SK-N-SH (cell line): ENCODE results near the gene MAP4K3. TPM values are rescaled to one million over a fixed set of nuclear protein-coding genes. Genes with fewer than 3 reads are reported as not detected.

Experiments
- FOXM1 ChIP-seq: IDR thresholded peaks from 2 replicates; pipeline ENCODE4 v1.4.0; 2012; ENCODE audit warnings: low read depth, mild to moderate bottlenecking
- JUND ChIP-seq: IDR thresholded peaks from 2 replicates; pipeline ENCODE4 v1.4.0; 2012
- MEF2A ChIP-seq: IDR thresholded peaks from 2 replicates; pipeline ENCODE4 v1.4.0; 2012; ENCODE audit warnings: low read depth, borderline replicate concordance
- MXI1 ChIP-seq: IDR thresholded peaks from 2 replicates; pipeline ENCODE4 v1.6.1; 2012; ENCODE audit warnings: mild to moderate bottlenecking, low read depth, low read length, improper control_type of control experiment
- NFIC ChIP-seq: IDR thresholded peaks from 2 replicates; pipeline ENCODE4 v1.4.0; 2012; ENCODE audit warnings: borderline replicate concordance
- POLR2AphosphoS5 ChIP-seq: IDR thresholded peaks from 2 replicates; pipeline ENCODE4 v1.6.1; 2012; ENCODE audit warnings: low read depth, low read length
- RFX5 ChIP-seq: IDR thresholded peaks from 2 replicates; pipeline ENCODE4 v1.6.1; 2012; ENCODE audit warnings: mild to moderate bottlenecking, improper control_type of control experiment, low read length
- RXRA ChIP-seq: IDR thresholded peaks from 2 replicates; pipeline ENCODE4 v1.4.0; 2012; ENCODE audit warnings: low read depth, mild to moderate bottlenecking, borderline replicate concordance
- SMC3 ChIP-seq: IDR thresholded peaks from 2 replicates; pipeline ENCODE4 v1.6.1; 2012; ENCODE audit warnings: low read depth, low read length, improper control_type of control experiment
- TAF1 ChIP-seq: IDR thresholded peaks from 2 replicates; pipeline ENCODE4 v1.6.1; 2012; ENCODE audit warnings: low read depth, mild to moderate bottlenecking, low read length, moderate library complexity, borderline replicate concordance
- polyA plus RNA-seq, 3 experiments: library from polyadenylated mRNA; depleted of rRNA; stranded (reverse); fragments of >200 nt; gene quantifications; 2 replicates each; pipeline ENCODE4 v1.2.3, GENCODE V29; 2012
- TF ChIP-seq, protein P1 (sequence below): IDR thresholded peaks from 2 replicates; pipeline ENCODE4 v1.4.0; 2012; ENCODE audit warnings: low read depth, borderline replicate concordance
- TF ChIP-seq, protein P2 (sequence below): IDR thresholded peaks from 2 replicates; pipeline ENCODE4 v1.4.0; 2012; ENCODE audit warnings: low read depth
- TF ChIP-seq, protein P3 (sequence below): IDR thresholded peaks from 2 replicates; pipeline ENCODE4 v1.4.0; 2012; ENCODE audit warnings: low read depth, borderline replicate concordance
- TF ChIP-seq, protein P4 (sequence below): IDR thresholded peaks from 2 replicates; pipeline ENCODE4 v1.6.1; 2012; ENCODE audit warnings: mild to moderate bottlenecking, low read depth, low read length, moderate library complexity
- TF ChIP-seq, protein P5 (sequence below): fragments of 200-600 bp; sonication (generic); IDR thresholded peaks from 2 replicates; pipeline ENCODE4 v1.6.1; 2017; ENCODE audit warnings: antibody characterized with exemption, mild to moderate bottlenecking, moderate library complexity

Gene MAP4K3
- polyA plus RNA-seq, 1 of the 3 experiments (the other 2 are of a cell fraction), result 8.8 TPM

DNA sequence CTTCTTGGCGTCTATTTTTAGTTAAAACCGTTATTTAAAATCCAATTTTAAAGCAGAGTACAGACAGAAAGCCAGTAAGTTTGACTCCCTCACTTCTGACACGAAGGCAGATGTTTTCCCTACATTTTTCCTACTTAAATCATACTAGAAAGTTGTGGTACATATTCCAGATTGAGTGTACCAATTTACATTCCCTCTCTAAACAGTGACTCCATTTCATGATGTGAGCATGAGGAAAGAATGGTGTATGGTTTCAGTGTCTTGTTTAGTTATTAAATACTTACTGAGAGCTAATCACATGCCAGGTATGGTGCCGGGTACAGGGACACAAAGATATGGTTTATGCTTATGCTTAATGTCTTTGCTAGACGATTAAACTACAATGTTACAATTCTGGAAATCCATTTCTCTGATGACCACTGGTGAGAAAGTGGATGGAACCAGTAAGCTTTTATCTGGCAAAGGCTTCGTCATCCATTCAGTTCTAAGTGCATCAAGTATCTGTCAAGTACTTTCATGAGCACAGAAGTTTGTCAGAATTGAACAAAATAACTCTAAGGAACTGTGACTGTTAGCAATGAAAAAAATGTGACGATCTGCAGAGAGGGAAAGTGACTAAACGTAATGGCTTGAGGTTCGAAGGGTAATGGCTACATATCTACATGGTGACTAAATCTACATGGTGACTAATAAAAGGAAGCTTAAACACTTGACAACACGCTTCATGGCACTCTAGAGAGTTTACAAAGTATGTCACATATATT lies 25.7 kb downstream of the MAP4K3 start (continued):
- TF ChIP-seq, protein P1, sequence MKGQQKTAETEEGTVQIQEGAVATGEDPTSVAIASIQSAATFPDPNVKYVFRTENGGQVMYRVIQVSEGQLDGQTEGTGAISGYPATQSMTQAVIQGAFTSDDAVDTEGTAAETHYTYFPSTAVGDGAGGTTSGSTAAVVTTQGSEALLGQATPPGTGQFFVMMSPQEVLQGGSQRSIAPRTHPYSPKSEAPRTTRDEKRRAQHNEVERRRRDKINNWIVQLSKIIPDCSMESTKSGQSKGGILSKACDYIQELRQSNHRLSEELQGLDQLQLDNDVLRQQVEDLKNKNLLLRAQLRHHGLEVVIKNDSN, result no peak
- TF ChIP-seq RFX5 (no peak), RXRA (peak; percentile 35; the same call in 1 of the 2 replicates), NFIC (peak; percentile 30; the same call in 1 of the 2 replicates), MEF2A (0 out of 2 replicates have a peak, but pooled peaks have one; percentile 19), FOXM1 (peak; percentile 48; the same call in 1 of the 2 replicates), MXI1 (no peak), POLR2AphosphoS5 (no peak), JUND (peak; percentile 89), TAF1 (no peak), SMC3 (no peak)
- TF ChIP-seq, protein P2, sequence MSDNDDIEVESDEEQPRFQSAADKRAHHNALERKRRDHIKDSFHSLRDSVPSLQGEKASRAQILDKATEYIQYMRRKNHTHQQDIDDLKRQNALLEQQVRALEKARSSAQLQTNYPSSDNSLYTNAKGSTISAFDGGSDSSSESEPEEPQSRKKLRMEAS, result no peak; the same call in 1 of the 2 replicates
- TF ChIP-seq, protein P3, sequence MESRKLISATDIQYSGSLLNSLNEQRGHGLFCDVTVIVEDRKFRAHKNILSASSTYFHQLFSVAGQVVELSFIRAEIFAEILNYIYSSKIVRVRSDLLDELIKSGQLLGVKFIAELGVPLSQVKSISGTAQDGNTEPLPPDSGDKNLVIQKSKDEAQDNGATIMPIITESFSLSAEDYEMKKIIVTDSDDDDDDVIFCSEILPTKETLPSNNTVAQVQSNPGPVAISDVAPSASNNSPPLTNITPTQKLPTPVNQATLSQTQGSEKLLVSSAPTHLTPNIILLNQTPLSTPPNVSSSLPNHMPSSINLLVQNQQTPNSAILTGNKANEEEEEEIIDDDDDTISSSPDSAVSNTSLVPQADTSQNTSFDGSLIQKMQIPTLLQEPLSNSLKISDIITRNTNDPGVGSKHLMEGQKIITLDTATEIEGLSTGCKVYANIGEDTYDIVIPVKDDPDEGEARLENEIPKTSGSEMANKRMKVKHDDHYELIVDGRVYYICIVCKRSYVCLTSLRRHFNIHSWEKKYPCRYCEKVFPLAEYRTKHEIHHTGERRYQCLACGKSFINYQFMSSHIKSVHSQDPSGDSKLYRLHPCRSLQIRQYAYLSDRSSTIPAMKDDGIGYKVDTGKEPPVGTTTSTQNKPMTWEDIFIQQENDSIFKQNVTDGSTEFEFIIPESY, result no peak
- TF ChIP-seq, protein P4, sequence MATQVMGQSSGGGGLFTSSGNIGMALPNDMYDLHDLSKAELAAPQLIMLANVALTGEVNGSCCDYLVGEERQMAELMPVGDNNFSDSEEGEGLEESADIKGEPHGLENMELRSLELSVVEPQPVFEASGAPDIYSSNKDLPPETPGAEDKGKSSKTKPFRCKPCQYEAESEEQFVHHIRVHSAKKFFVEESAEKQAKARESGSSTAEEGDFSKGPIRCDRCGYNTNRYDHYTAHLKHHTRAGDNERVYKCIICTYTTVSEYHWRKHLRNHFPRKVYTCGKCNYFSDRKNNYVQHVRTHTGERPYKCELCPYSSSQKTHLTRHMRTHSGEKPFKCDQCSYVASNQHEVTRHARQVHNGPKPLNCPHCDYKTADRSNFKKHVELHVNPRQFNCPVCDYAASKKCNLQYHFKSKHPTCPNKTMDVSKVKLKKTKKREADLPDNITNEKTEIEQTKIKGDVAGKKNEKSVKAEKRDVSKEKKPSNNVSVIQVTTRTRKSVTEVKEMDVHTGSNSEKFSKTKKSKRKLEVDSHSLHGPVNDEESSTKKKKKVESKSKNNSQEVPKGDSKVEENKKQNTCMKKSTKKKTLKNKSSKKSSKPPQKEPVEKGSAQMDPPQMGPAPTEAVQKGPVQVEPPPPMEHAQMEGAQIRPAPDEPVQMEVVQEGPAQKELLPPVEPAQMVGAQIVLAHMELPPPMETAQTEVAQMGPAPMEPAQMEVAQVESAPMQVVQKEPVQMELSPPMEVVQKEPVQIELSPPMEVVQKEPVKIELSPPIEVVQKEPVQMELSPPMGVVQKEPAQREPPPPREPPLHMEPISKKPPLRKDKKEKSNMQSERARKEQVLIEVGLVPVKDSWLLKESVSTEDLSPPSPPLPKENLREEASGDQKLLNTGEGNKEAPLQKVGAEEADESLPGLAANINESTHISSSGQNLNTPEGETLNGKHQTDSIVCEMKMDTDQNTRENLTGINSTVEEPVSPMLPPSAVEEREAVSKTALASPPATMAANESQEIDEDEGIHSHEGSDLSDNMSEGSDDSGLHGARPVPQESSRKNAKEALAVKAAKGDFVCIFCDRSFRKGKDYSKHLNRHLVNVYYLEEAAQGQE, result no peak
- TF ChIP-seq, protein P5, sequence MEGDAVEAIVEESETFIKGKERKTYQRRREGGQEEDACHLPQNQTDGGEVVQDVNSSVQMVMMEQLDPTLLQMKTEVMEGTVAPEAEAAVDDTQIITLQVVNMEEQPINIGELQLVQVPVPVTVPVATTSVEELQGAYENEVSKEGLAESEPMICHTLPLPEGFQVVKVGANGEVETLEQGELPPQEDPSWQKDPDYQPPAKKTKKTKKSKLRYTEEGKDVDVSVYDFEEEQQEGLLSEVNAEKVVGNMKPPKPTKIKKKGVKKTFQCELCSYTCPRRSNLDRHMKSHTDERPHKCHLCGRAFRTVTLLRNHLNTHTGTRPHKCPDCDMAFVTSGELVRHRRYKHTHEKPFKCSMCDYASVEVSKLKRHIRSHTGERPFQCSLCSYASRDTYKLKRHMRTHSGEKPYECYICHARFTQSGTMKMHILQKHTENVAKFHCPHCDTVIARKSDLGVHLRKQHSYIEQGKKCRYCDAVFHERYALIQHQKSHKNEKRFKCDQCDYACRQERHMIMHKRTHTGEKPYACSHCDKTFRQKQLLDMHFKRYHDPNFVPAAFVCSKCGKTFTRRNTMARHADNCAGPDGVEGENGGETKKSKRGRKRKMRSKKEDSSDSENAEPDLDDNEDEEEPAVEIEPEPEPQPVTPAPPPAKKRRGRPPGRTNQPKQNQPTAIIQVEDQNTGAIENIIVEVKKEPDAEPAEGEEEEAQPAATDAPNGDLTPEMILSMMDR, result no peak
